GM21515 (cell line): ENCODE data around the gene IFITM1.
"Not testable (repeated sequence)": the region's sequence is repeated elsewhere in the genome, so short reads cannot be mapped to it uniquely, and the experiment has no call there.

Source experiments
- ATAC-seq: cut with Tn5 transposase; IDR thresholded peaks from one replicate; pipeline ENCODE4 v1.9.1; 2021; ENCODE audit not compliant: unreplicated experiment

The IFITM1 gene

GRCh38 chr11:362642-363442 is 49.0 kb downstream of the IFITM1 start:
- ATAC-seq: no peak

GRCh38 chr11:363443-363805 is 49.6 kb downstream of the IFITM1 start:
- ATAC-seq: not testable (repeated sequence)

- ATAC-seq: no peak
Observed at GRCh38 chr11:363948-364761, 50.3 kb downstream of the IFITM1 start.
